Stimulated activated CD8-positive, alpha-beta memory T cell treated with anti-CD3 and anti-CD28 coated beads, Interleukin-7, amount 100 ng/mL, for 1 hour (primary cell): ENCODE measurements around the gene ABCC8.

Source experiments
- DNase-seq, 2 donors: peaks; one replicate each; pipeline ENCODE4 v3.0.0-alpha.2; 2020; ENCODE audit warnings: low read depth in 2 of 2

The ABCC8 gene

GRCh38 chr11:17403980-17404759, 72.5 kb downstream of the ABCC8 start:
- no peak for DNase-seq

- no peak for DNase-seq
These were observed 74.2 kb downstream of the ABCC8 start for GRCh38 chr11:17402486-17402885.

DNA sequence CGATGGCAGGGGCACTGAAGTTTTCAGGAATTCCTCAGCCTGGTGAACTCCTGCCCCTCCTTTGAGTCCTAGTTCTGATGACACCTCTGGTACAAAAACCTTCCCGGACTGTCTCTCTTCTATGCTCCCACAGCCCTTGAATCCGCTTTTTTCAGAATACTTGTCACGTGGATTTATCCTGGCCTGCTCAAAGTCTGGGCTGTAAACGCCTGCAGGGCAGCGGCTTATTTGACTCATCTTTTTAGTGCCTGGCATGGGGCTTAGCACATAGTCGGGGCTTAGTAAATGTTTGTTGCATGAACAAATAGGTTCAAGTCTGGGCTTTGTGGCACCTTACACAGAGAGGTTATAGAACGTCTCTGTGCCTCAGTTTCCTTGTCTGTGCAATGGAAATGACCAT, 74.8 kb downstream of the ABCC8 start:
- DNase-seq = no peak

DNA sequence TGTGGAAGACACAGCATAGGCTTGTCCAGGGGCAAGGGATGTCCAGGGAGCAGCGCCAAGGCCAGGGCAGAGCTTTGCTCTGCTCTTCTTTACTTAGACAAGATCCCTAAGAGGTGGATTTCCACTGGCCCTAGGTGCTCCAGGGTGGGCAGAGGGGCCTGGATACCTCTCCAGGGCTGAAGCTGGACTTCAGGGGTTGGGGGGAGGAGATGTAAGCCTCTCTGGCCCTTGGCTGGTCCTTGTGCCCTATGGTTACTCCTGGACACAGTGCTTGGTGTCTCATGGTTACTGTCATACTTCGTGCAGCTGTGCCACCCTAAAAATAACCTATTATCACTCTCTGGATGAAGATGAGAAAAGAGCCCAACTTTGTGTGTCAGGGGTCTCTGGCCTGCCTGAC, 75.3 kb downstream of the ABCC8 start:
- DNase-seq = no peak

- DNase-seq = no peak
These were observed 76.4 kb downstream of the ABCC8 start for GRCh38 chr11:17400048-17400775.

- no peak for DNase-seq
These were observed 77.4 kb downstream of the ABCC8 start for GRCh38 chr11:17399236-17399635.

GRCh38 chr11:17397311-17398002, 79.2 kb downstream of the ABCC8 start:
- DNase-seq = no peak

DNA sequence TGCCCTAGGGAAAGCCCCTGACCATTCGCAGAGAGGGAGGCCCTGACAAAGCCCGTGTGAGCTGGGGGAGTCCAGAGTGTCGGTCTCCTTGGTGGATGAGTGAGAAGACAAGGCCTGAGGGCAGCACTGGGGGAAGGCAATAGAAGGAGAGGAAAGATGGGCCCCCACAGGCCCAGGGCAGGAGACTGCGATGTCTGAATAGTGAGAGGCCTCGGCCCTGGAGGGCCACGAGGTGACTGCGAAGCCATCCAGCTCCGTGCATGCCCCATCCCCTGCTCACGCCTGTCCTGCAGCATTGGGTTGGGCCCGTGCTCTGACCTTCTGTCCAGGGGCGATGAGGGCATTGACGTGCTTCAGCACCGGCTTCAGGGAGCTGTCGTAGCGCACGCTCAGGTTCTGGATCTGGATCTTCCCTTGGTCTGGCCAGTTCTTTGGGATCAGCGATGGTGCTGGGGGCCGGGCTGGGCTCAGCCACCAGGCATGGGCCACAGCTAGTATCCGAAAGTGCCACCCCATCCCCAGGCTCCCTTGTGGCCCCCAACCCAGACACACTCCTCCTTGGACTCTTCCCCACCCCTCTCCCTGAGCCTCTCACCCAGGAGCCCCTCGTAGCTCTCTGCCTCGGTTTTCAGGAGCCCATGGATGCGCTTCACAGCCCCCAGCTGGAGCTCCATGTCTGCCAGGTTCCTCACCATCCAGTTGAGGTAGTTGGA, 79.9 kb downstream of the ABCC8 start:
- DNase-seq = no peak

GRCh38 chr11:17395978-17396377, 80.7 kb downstream of the ABCC8 start:
- no peak for DNase-seq

DNA sequence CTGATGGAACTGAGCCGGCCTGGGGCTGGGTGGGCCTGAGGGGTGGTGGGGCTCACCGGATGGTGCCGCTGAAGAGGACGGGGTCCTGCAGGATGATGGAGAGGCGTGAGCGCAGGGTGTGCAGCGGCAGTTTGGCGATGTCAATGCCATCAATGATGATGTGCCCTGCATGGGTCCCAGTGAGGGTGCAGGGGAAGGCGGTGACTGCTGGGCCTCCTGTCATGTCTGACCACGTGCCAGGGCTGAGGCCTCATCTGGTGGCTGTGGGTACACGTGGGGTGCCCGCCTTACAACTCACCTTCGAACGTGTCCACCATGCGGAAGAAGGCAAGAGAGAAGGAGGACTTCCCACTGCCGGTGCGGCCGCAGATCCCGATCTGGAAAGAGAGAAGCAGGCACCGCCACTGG, 81.1 kb downstream of the ABCC8 start:
- no peak for DNase-seq

- DNase-seq = no peak
These were observed 81.8 kb downstream of the ABCC8 start for GRCh38 chr11:17394743-17395390.

DNA sequence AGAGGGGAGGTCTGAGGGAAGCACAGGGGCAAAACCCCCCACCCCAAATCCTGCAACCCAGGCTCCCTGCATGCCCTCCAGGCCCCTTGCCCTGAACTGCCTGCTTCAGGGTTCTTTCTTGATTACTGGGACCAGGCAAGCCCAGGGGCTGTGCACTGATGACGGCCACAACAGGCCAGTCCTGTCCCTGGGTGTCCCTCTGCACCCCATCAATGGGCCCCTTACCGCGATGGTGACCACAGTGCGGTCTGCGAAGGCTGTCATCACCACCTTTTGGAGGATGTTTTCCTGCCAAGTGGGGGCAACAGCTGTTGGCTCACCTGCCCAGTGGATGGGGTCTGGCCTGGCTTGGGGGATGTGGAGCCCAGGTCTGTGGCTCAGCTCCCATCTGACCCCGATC, 83.2 kb downstream of the ABCC8 start:
- DNase-seq = no peak

DNA sequence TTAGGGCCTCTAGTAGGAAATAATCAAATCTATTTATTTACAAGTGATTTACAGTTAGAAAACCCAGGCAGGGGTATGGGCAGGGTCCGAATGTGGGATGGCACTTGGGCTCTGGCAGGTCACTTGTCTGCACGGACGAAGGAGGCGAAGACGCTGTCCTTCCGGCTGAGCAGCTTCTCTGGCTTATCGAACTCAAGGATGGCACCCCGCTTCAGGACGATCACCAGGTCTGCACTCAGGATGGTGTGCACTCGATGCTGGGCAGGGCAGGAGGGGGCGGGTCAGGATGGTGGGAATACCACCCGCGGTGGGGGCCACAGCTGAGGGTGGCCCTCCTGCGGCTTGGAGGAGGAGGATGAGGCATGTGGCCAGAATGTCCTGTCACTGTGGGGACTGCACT, 83.8 kb downstream of the ABCC8 start:
- no peak for DNase-seq

DNA sequence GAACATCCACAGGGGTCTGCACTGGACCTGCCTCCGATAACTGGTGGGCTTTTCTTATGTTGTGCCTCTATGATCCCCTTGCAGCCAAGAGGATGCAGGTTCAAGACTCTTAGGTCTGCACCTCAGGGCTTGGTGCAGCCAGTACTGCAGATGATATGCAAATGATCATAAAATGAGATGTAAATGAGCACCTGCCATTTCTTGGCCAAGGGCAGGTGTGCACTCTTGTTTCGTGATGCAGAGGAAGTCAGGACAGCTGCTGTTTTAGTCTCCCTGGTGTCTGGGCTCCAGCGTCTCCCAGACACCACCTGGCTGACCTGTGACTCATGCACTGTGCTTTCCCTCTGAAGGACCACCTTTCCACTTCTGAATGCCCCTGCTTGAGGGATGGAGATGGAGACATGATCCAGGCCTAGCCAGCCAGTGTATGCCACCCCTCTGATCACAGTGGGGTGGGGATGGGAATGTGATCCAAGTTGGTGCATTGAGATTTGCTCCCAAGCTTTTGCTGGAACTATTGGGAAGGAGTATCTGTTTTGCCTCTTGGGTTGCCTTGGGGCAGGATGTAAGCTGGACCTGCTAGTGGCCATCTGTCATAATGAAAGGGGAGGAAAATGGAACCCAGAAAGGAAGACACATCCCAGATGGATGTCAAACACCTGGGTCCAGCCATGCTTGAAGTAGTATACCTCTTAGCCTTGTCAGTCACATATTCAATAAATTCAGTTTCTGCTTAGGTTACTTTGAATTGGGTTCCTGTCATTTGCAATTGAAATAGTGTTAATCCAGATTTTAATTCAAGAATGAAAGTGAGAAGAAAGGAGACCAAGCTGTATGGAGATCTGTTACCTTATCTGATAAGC, 84.9 kb downstream of the ABCC8 start:
- no peak for DNase-seq

GRCh38 chr11:17389957-17390649, 86.5 kb downstream of the ABCC8 start:
- no peak for DNase-seq

DNA sequence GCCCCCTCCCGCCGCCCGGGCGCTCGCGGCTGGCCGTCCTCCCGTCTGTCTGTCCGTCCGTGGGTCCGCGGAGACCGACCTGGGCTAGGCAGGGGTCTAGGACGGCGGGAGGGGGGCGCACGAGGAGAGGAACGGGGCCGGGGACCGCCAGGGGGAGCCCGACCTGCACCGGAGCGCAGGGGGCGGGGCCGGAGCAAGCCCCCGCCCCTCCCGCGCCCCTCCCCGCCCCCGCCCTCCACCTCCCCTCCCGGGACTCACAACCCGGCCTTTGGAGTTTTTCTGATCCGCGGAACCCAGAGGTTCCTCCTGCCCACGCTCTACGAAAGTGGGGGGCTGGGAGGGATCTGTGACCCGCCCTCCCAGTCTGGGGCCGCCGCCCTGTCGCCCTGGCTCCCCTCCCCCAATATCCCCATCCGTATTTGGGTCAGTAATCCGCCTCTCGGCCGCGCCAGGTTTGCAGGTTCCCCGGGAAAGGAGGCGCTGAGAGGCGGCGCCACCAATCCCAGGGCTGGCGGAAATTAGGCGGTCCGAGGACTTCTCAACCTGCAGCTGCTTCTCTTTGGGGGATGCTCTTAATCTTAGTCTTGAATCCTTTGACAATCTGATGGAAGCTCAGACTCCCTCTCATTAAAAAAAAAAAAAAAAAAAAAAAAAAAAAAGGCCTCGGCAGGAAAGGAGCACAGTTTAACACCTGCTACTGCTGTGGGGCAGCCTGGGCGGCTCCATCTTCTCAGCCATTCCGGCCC, 87.3 kb downstream of the ABCC8 start:
- peak; percentile 61 to 64 for DNase-seq

GRCh38 chr11:17388609-17389210, 87.9 kb downstream of the ABCC8 start, which contains the start of gene KCNJ11:
TSS of gene KCNJ11 (minus strand) at chr11:17388659. CDS start at chr11:17388091, 568 bp downstream.
- DNase-seq = no peak

DNA sequence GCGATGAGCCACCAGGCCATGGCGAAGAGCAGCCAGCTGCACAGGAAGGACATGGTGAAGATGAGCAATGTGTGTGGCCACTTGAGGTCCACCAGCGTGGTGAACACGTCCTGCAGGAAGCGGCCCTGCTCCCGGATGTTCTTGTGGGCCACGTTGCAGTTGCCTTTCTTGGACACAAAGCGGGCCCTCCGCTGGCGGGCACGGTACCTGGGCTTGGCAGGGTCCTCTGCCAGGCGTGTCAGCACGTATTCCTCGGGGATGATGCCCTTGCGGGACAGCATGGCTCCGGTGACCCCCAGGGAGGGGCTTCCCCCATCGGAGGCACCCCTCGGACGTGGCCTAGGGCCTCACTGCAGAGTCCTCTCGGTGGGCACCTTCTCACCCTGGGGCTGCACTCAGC, 88.8 kb downstream of the ABCC8 start:
- DNase-seq = no peak

DNA sequence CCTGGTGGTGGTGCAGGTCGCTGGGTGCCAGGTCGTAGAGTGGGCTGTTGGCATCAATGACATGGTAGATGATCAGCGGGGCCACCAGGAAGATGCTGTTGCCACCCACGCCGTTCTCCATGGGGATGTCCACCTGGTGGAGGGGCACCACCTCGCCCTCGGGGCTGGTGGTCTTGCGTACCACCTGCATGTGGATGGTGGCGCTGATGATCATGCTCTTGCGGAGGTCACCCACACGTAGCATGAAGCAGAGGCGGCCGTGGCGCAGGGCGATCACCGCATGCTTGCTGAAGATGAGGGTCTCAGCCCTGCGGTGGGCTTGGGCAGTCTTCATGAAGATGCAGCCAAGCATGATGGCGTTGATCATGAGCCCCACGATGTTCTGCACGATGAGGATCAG, 89.4 kb downstream of the ABCC8 start:
- DNase-seq = no peak
